ENCODE measurements around the gene C16orf74.

Gene C16orf74

GRCh38 chr16:85715169-85716021 lies 35.5 kb downstream of the C16orf74 start:
- Histone ChIP-seq H3K4me2 (ENCODE audit: low read length) (peak overlapping the region; percentile 8), H2BK120ac (ENCODE audit: low read depth, low read length) (no peak overlapping the region), H3K36me3 (ENCODE audit: control insufficient read depth, insufficient read depth, low read length) (no peaks in the 10 kb centered on the region), H4K5ac (ENCODE audit: low read length) (no peak overlapping the region), H3K4me1 (ENCODE audit: control insufficient read depth, low read depth, low read length) (no peaks in the 10 kb centered on the region), H3K27ac (ENCODE audit: low read depth, low read length) (no peak overlapping the region), H3K9ac (ENCODE audit: low read length) (peak overlapping the region; percentile 32), H3K18ac (ENCODE audit: low read length) (no peak overlapping the region), H3K79me2 (ENCODE audit: control insufficient read depth, insufficient read depth, low read length) (no peaks in the 10 kb centered on the region), H3K27me3 (ENCODE audit: insufficient read depth, low read length, poor library complexity) (peaks cover 2% of the 10 kb centered on the region), H2BK5ac (ENCODE audit: low read length) (no peak overlapping the region), H2AK5ac (ENCODE audit: low read length) (no peak overlapping the region), H3K4me3 (ENCODE audit: low read length) (no peak overlapping the region), H3K4ac (ENCODE audit: low read depth, low read length) (no peak overlapping the region), H4K8ac (ENCODE audit: low read depth, low read length) (no peak overlapping the region), H3K79me1 (ENCODE audit: low read length) (no peaks in the 10 kb centered on the region), H2BK15ac (replicated peaks; ENCODE audit: low read depth) (no peak overlapping the region), H3K23ac (ENCODE audit: low read length) (no peak overlapping the region), H3K56ac (ENCODE audit: low read length) (peak overlapping the region; percentile 54)
- no CpG with 5 or more reads among the region's 22 CpGs for WGBS (ENCODE audit: extremely low coverage, insufficient coverage, low lambda C conversion rate)
- DNase-seq: no peak

GRCh38 chr16:85712801-85713200 lies 38.1 kb downstream of the C16orf74 start:
- Histone ChIP-seq H3K79me1 (ENCODE audit: low read length) (no peaks in the 10 kb centered on the region), H3K27ac (ENCODE audit: low read depth, low read length) (no peak overlapping the region), H4K5ac (ENCODE audit: low read length) (no peak overlapping the region), H2AK5ac (ENCODE audit: low read length) (no peak overlapping the region), H3K79me2 (ENCODE audit: control insufficient read depth, insufficient read depth, low read length) (no peaks in the 10 kb centered on the region), H3K56ac (ENCODE audit: low read length) (no peak overlapping the region), H3K9ac (ENCODE audit: low read length) (no peak overlapping the region), H3K4me3 (ENCODE audit: low read length) (no peak overlapping the region), H3K4me2 (ENCODE audit: low read length) (no peak overlapping the region), H2BK5ac (ENCODE audit: low read length) (no peak overlapping the region), H3K4ac (ENCODE audit: low read depth, low read length) (no peak overlapping the region), H2BK15ac (replicated peaks; ENCODE audit: low read depth) (no peak overlapping the region), H3K23ac (ENCODE audit: low read length) (no peak overlapping the region), H3K4me1 (ENCODE audit: control insufficient read depth, low read depth, low read length) (no peaks in the 10 kb centered on the region), H4K8ac (ENCODE audit: low read depth, low read length) (no peak overlapping the region), H2BK120ac (ENCODE audit: low read depth, low read length) (no peak overlapping the region), H3K18ac (ENCODE audit: low read length) (no peak overlapping the region), H3K36me3 (ENCODE audit: control insufficient read depth, insufficient read depth, low read length) (no peaks in the 10 kb centered on the region), H3K27me3 (ENCODE audit: insufficient read depth, low read length, poor library complexity) (peaks cover 2% of the 10 kb centered on the region)
- peak; percentile 23 for DNase-seq
- no CpG with 5 or more reads among the region's 9 CpGs for WGBS (ENCODE audit: extremely low coverage, insufficient coverage, low lambda C conversion rate)

GRCh38 chr16:85711982-85712587 lies 38.8 kb downstream of the C16orf74 start:
- H3K36me3 ChIP-seq (ENCODE audit: control insufficient read depth, insufficient read depth, low read length): no peaks in the 10 kb centered on the region
- no peak overlapping the region for H2BK5ac ChIP-seq (ENCODE audit: low read length)
- no CpG with 5 or more reads among the region's 6 CpGs for WGBS (ENCODE audit: extremely low coverage, insufficient coverage, low lambda C conversion rate)
- H3K4ac ChIP-seq (ENCODE audit: low read depth, low read length): no peak overlapping the region
- H4K5ac ChIP-seq (ENCODE audit: low read length): no peak overlapping the region
- no peak overlapping the region for H4K8ac ChIP-seq (ENCODE audit: low read depth, low read length)
- no peak overlapping the region for H3K9ac ChIP-seq (ENCODE audit: low read length)
- DNase-seq: no peak
- H3K27ac ChIP-seq (ENCODE audit: low read depth, low read length): no peak overlapping the region
- no peaks in the 10 kb centered on the region for H3K4me1 ChIP-seq (ENCODE audit: control insufficient read depth, low read depth, low read length)
- no peaks in the 10 kb centered on the region for H3K79me1 ChIP-seq (ENCODE audit: low read length)
- H3K4me2 ChIP-seq (ENCODE audit: low read length): no peak overlapping the region
- H2BK15ac ChIP-seq (replicated peaks; ENCODE audit: low read depth): no peak overlapping the region
- H3K56ac ChIP-seq (ENCODE audit: low read length): no peak overlapping the region
- H3K4me3 ChIP-seq (ENCODE audit: low read length): no peak overlapping the region
- H3K18ac ChIP-seq (ENCODE audit: low read length): no peak overlapping the region
- no peak overlapping the region for H2BK120ac ChIP-seq (ENCODE audit: low read depth, low read length)
- no peak overlapping the region for H2AK5ac ChIP-seq (ENCODE audit: low read length)
- no peaks in the 10 kb centered on the region for H3K79me2 ChIP-seq (ENCODE audit: control insufficient read depth, insufficient read depth, low read length)
- H3K23ac ChIP-seq (ENCODE audit: low read length): no peak overlapping the region
- H3K27me3 ChIP-seq (ENCODE audit: insufficient read depth, low read length, poor library complexity): peaks cover 2% of the 10 kb centered on the region

GRCh38 chr16:85710732-85711131 lies 40.2 kb downstream of the C16orf74 start:
- Histone ChIP-seq H3K79me2 (ENCODE audit: control insufficient read depth, insufficient read depth, low read length) (no peaks in the 10 kb centered on the region), H3K9ac (ENCODE audit: low read length) (no peak overlapping the region), H2BK120ac (ENCODE audit: low read depth, low read length) (no peak overlapping the region), H3K4me3 (ENCODE audit: low read length) (no peak overlapping the region), H2BK5ac (ENCODE audit: low read length) (no peak overlapping the region), H3K36me3 (ENCODE audit: control insufficient read depth, insufficient read depth, low read length) (no peaks in the 10 kb centered on the region), H3K27ac (ENCODE audit: low read depth, low read length) (no peak overlapping the region), H3K4me2 (ENCODE audit: low read length) (no peak overlapping the region), H2AK5ac (ENCODE audit: low read length) (no peak overlapping the region), H4K5ac (ENCODE audit: low read length) (no peak overlapping the region), H4K8ac (ENCODE audit: low read depth, low read length) (no peak overlapping the region), H3K56ac (ENCODE audit: low read length) (no peak overlapping the region), H3K79me1 (ENCODE audit: low read length) (no peaks in the 10 kb centered on the region), H3K4me1 (ENCODE audit: control insufficient read depth, low read depth, low read length) (no peaks in the 10 kb centered on the region), H3K4ac (ENCODE audit: low read depth, low read length) (no peak overlapping the region), H3K27me3 (ENCODE audit: insufficient read depth, low read length, poor library complexity) (peaks cover 1% of the 10 kb centered on the region), H3K23ac (ENCODE audit: low read length) (no peak overlapping the region), H2BK15ac (replicated peaks; ENCODE audit: low read depth) (no peak overlapping the region), H3K18ac (ENCODE audit: low read length) (no peak overlapping the region)
- no CpG with 5 or more reads among the region's 9 CpGs for WGBS (ENCODE audit: extremely low coverage, insufficient coverage, low lambda C conversion rate)
- no peak for DNase-seq

- WGBS (ENCODE audit: extremely low coverage, insufficient coverage, low lambda C conversion rate): no CpG with 5 or more reads among the region's 53 CpGs
- Histone ChIP-seq H3K4me3 (ENCODE audit: low read length) (no peak overlapping the region), H3K4ac (ENCODE audit: low read depth, low read length) (no peak overlapping the region), H3K23ac (ENCODE audit: low read length) (no peak overlapping the region), H2AK5ac (ENCODE audit: low read length) (no peak overlapping the region), H3K27me3 (ENCODE audit: insufficient read depth, low read length, poor library complexity) (no peaks in the 10 kb centered on the region), H3K56ac (ENCODE audit: low read length) (no peak overlapping the region), H3K36me3 (ENCODE audit: control insufficient read depth, insufficient read depth, low read length) (no peaks in the 10 kb centered on the region), H3K4me1 (ENCODE audit: control insufficient read depth, low read depth, low read length) (no peaks in the 10 kb centered on the region), H4K8ac (ENCODE audit: low read depth, low read length) (no peak overlapping the region), H4K5ac (ENCODE audit: low read length) (no peak overlapping the region), H2BK15ac (replicated peaks; ENCODE audit: low read depth) (no peak overlapping the region), H3K9ac (ENCODE audit: low read length) (no peak overlapping the region), H3K79me2 (ENCODE audit: control insufficient read depth, insufficient read depth, low read length) (no peaks in the 10 kb centered on the region), H2BK5ac (ENCODE audit: low read length) (no peak overlapping the region), H3K4me2 (ENCODE audit: low read length) (no peak overlapping the region), H3K27ac (ENCODE audit: low read depth, low read length) (no peak overlapping the region), H3K79me1 (ENCODE audit: low read length) (no peaks in the 10 kb centered on the region), H2BK120ac (ENCODE audit: low read depth, low read length) (no peak overlapping the region), H3K18ac (ENCODE audit: low read length) (no peak overlapping the region)
- no peak for DNase-seq
These were observed 40.9 kb downstream of the C16orf74 start for GRCh38 chr16:85709766-85710585.

Measured in mesendoderm (in vitro differentiated cells).